Central memory CD8-positive, alpha-beta T cell (primary cell): ENCODE results near the gene GTPBP3.
"Not testable (repeated sequence)": the region's sequence is repeated elsewhere in the genome, so short reads cannot be mapped to it uniquely, and the experiment has no call there.

Experiments
- ATAC-seq: fragments of 150-1000 bp; cut with Tn5 transposase; replicated peaks from 2 replicates; pipeline ENCODE4 v1.10.0; 2022; ENCODE audit warnings: mild to moderate bottlenecking, moderate FRiP score, moderate number of reproducible peaks; ENCODE audit not compliant: poor library complexity, severe bottlenecking; ENCODE audit errors: extremely low read depth
- DNase-seq, 2 donors: peaks; one replicate each; pipeline ENCODE4 v3.0.0; 2021; ENCODE audit warnings: low spot score in 2 of 2
- H3K27ac Mint-ChIP-seq: one replicate; pipeline ENCODE4 v1.8.0; 2022; ENCODE audit warnings: low read depth, mild to moderate bottlenecking, moderate library complexity, mixed read lengths
- H3K27me3 Mint-ChIP-seq: one replicate; pipeline ENCODE4 v1.8.0; 2022; ENCODE audit warnings: mixed read lengths
- H3K36me3 Mint-ChIP-seq: one replicate; pipeline ENCODE4 v1.8.0; 2022; ENCODE audit warnings: mild to moderate bottlenecking, moderate library complexity, mixed read lengths; ENCODE audit not compliant: insufficient read depth
- H3K4me1 Mint-ChIP-seq: one replicate; pipeline ENCODE4 v1.8.0; 2022; ENCODE audit warnings: mixed read lengths
- H3K4me3 Mint-ChIP-seq: one replicate; pipeline ENCODE4 v1.8.0; 2022; ENCODE audit warnings: mild to moderate bottlenecking, moderate library complexity, mixed read lengths
- H3K9me3 Mint-ChIP-seq: one replicate; pipeline ENCODE4 v1.8.0; 2022; ENCODE audit warnings: mixed read lengths

Gene GTPBP3

GRCh38 chr19:17347877-17348276 lies 10.5 kb downstream of the GTPBP3 start:
- Mint-ChIP-seq H3K4me1 (peaks cover 6% of the 10 kb centered on the region), H3K27ac (no peak overlapping the region), H3K4me3 (no peak overlapping the region), H3K9me3 (no peaks in the 10 kb centered on the region), H3K36me3 (no peaks in the 10 kb centered on the region), H3K27me3 (peaks cover 36% of the 10 kb centered on the region)
- DNase-seq (no peak), ATAC-seq (no peak)

GRCh38 chr19:17348700-17349099 lies 11.3 kb downstream of the GTPBP3 start:
- no peaks in the 10 kb centered on the region for H3K9me3 Mint-ChIP-seq
- H3K27me3 Mint-ChIP-seq = peaks cover 45% of the 10 kb centered on the region
- no peak overlapping the region for H3K27ac Mint-ChIP-seq
- H3K36me3 Mint-ChIP-seq = peaks cover 2% of the 10 kb centered on the region
- DNase-seq = no peak
- no peak overlapping the region for H3K4me3 Mint-ChIP-seq
- ATAC-seq = no peak
- H3K4me1 Mint-ChIP-seq = peaks cover 6% of the 10 kb centered on the region

- no peak for ATAC-seq
- no peaks in the 10 kb centered on the region for H3K4me1 Mint-ChIP-seq
- no peak for DNase-seq
- peaks cover 2% of the 10 kb centered on the region for H3K36me3 Mint-ChIP-seq
- H3K27ac Mint-ChIP-seq = no peak overlapping the region
- no peak overlapping the region for H3K4me3 Mint-ChIP-seq
- no peaks in the 10 kb centered on the region for H3K9me3 Mint-ChIP-seq
- peaks cover 49% of the 10 kb centered on the region for H3K27me3 Mint-ChIP-seq
Measured at GRCh38 chr19:17351815-17352435, 14.6 kb downstream of the GTPBP3 start.

GRCh38 chr19:17352608-17353280 lies 15.4 kb downstream of the GTPBP3 start:
- peaks cover 42% of the 10 kb centered on the region for H3K27me3 Mint-ChIP-seq
- no peak overlapping the region for H3K27ac Mint-ChIP-seq
- H3K4me3 Mint-ChIP-seq = no peak overlapping the region
- H3K4me1 Mint-ChIP-seq = no peaks in the 10 kb centered on the region
- ATAC-seq (no peak), DNase-seq (no peak)
- no peaks in the 10 kb centered on the region for H3K9me3 Mint-ChIP-seq
- peaks cover 2% of the 10 kb centered on the region for H3K36me3 Mint-ChIP-seq

- Mint-ChIP-seq H3K36me3 (peaks cover 2% of the 10 kb centered on the region), H3K4me3 (no peak overlapping the region), H3K4me1 (no peaks in the 10 kb centered on the region), H3K27ac (no peak overlapping the region), H3K27me3 (peaks cover 35% of the 10 kb centered on the region), H3K9me3 (no peaks in the 10 kb centered on the region)
- ATAC-seq (no peak), DNase-seq (no peak)
Measured at GRCh38 chr19:17353386-17353785, 16.0 kb downstream of the GTPBP3 start.

GRCh38 chr19:17357078-17357666 lies 19.8 kb downstream of the GTPBP3 start:
- Mint-ChIP-seq H3K4me3 (no peak overlapping the region), H3K36me3 (peaks cover 2% of the 10 kb centered on the region), H3K27ac (no peak overlapping the region), H3K27me3 (peaks cover 17% of the 10 kb centered on the region), H3K4me1 (no peaks in the 10 kb centered on the region), H3K9me3 (no peaks in the 10 kb centered on the region)
- ATAC-seq (no peak), DNase-seq (no peak)

GRCh38 chr19:17357724-17358123 lies 20.4 kb downstream of the GTPBP3 start:
- no peaks in the 10 kb centered on the region for H3K9me3 Mint-ChIP-seq
- no peaks in the 10 kb centered on the region for H3K4me1 Mint-ChIP-seq
- no peak overlapping the region for H3K27ac Mint-ChIP-seq
- H3K27me3 Mint-ChIP-seq = peaks cover 14% of the 10 kb centered on the region
- ATAC-seq = no peak
- no peak overlapping the region for H3K4me3 Mint-ChIP-seq
- H3K36me3 Mint-ChIP-seq = peaks cover 2% of the 10 kb centered on the region
- no peak for DNase-seq

GRCh38 chr19:17358395-17358794 lies 21.0 kb downstream of the GTPBP3 start:
- H3K36me3 Mint-ChIP-seq = peaks cover 2% of the 10 kb centered on the region
- DNase-seq = no peak
- no peak overlapping the region for H3K4me3 Mint-ChIP-seq
- H3K4me1 Mint-ChIP-seq = no peaks in the 10 kb centered on the region
- ATAC-seq = no peak
- no peak overlapping the region for H3K27ac Mint-ChIP-seq
- peaks cover 7% of the 10 kb centered on the region for H3K27me3 Mint-ChIP-seq
- no peaks in the 10 kb centered on the region for H3K9me3 Mint-ChIP-seq

- Mint-ChIP-seq H3K4me1 (no peaks in the 10 kb centered on the region), H3K27ac (no peak overlapping the region)
Measured at GRCh38 chr19:17359905-17360800, 22.8 kb downstream of the GTPBP3 start.

GRCh38 chr19:17363852-17364605 lies 26.7 kb downstream of the GTPBP3 start:
- H3K27me3 Mint-ChIP-seq = peaks cover 22% of the 10 kb centered on the region

More at GRCh38 chr19:17359905-17360800, 22.8 kb downstream of the GTPBP3 start:
- Mint-ChIP-seq H3K9me3 (no peaks in the 10 kb centered on the region), H3K36me3 (peaks cover 1% of the 10 kb centered on the region), H3K4me3 (no peak overlapping the region), H3K27me3 (peaks cover 4% of the 10 kb centered on the region)
- ATAC-seq (no peak), DNase-seq (no peak)

GRCh38 chr19:17365361-17365760 lies 28.0 kb downstream of the GTPBP3 start:
- ATAC-seq (no peak), DNase-seq (no peak)
- Mint-ChIP-seq H3K4me1 (peaks cover 4% of the 10 kb centered on the region), H3K27me3 (peaks cover 27% of the 10 kb centered on the region), H3K9me3 (no peaks in the 10 kb centered on the region), H3K4me3 (no peak overlapping the region), H3K36me3 (peaks cover 1% of the 10 kb centered on the region), H3K27ac (no peak overlapping the region)

More at GRCh38 chr19:17363852-17364605, 26.7 kb downstream of the GTPBP3 start:
- H3K4me1 Mint-ChIP-seq, H3K36me3 Mint-ChIP-seq, H3K9me3 Mint-ChIP-seq, ATAC-seq, DNase-seq, H3K4me3 Mint-ChIP-seq, H3K27ac Mint-ChIP-seq: not testable (repeated sequence)
